Measurements from ENCODE around the gene FREY1. TPM values are rescaled to one million over a fixed set of nuclear protein-coding genes. Genes with fewer than 3 reads are reported as not detected.

The FREY1 gene
- total and polyA plus RNA-seq, 2 of the 13 experiments (the other 11 are each of a cell fraction or from before 2014, with no cell fraction given): 0.44 to 0.73 TPM

DNA sequence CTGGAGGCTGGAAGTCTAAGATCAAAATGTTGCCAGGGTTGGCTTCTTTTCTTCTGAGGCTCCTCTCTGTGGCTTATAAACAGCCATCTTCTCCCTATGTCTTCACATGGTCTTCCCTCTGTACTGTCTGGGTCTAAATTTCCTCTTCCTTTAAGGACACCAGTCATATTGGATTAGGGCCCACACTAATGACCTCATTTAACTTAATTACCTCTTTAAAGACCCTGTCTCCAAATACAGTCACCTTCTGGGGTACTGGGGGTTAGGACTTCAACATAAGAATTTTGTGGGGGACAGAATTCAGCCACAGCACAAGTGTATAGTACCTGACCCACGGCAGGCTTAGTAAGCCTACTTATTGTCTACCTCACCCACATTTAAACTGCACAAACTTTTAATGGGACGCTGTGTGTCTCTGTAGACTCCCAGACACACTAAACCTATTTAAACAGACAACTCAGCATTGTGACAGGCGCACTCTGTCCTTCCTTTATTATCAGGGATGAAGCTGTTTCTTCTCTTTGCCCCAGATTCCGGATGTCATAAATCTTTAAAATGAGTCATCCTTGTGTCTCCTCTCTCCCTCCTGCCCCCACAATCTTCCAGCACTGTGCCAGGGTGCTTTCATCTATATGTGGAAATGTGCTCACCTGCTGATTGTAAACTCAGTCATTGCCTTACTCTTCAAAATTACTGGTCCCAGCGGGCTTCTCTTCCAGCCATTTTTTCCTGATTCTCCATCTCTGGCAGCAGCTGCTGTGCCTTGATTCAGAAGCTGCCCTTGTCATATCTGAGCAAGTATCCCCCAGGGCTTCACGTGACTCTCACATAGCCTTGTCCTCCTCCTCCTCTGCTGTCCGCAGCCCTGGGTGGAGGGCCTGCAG, 27.0 kb downstream of the FREY1 start (continued):
- TF ChIP-seq, protein P1, sequence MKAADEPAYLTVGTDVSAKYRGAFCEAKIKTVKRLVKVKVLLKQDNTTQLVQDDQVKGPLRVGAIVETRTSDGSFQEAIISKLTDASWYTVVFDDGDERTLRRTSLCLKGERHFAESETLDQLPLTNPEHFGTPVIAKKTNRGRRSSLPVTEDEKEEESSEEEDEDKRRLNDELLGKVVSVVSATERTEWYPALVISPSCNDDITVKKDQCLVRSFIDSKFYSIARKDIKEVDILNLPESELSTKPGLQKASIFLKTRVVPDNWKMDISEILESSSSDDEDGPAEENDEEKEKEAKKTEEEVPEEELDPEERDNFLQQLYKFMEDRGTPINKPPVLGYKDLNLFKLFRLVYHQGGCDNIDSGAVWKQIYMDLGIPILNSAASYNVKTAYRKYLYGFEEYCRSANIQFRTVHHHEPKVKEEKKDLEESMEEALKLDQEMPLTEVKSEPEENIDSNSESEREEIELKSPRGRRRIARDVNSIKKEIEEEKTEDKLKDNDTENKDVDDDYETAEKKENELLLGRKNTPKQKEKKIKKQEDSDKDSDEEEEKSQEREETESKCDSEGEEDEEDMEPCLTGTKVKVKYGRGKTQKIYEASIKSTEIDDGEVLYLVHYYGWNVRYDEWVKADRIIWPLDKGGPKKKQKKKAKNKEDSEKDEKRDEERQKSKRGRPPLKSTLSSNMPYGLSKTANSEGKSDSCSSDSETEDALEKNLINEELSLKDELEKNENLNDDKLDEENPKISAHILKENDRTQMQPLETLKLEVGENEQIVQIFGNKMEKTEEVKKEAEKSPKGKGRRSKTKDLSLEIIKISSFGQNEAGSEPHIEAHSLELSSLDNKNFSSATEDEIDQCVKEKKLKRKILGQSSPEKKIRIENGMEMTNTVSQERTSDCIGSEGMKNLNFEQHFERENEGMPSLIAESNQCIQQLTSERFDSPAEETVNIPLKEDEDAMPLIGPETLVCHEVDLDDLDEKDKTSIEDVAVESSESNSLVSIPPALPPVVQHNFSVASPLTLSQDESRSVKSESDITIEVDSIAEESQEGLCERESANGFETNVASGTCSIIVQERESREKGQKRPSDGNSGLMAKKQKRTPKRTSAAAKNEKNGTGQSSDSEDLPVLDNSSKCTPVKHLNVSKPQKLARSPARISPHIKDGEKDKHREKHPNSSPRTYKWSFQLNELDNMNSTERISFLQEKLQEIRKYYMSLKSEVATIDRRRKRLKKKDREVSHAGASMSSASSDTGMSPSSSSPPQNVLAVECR (CRISPR knock-in tag; IDR thresholded peaks at IDR 0.05; ENCODE audit: borderline replicate concordance): no peak
- TF ChIP-seq HMG20B (CRISPR knock-in tag; conservative IDR thresholded peaks at IDR 0.05): no peak
- TF ChIP-seq, protein P2, sequence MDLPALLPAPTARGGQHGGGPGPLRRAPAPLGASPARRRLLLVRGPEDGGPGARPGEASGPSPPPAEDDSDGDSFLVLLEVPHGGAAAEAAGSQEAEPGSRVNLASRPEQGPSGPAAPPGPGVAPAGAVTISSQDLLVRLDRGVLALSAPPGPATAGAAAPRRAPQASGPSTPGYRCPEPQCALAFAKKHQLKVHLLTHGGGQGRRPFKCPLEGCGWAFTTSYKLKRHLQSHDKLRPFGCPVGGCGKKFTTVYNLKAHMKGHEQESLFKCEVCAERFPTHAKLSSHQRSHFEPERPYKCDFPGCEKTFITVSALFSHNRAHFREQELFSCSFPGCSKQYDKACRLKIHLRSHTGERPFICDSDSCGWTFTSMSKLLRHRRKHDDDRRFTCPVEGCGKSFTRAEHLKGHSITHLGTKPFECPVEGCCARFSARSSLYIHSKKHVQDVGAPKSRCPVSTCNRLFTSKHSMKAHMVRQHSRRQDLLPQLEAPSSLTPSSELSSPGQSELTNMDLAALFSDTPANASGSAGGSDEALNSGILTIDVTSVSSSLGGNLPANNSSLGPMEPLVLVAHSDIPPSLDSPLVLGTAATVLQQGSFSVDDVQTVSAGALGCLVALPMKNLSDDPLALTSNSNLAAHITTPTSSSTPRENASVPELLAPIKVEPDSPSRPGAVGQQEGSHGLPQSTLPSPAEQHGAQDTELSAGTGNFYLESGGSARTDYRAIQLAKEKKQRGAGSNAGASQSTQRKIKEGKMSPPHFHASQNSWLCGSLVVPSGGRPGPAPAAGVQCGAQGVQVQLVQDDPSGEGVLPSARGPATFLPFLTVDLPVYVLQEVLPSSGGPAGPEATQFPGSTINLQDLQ (CRISPR knock-in tag; IDR thresholded peaks at IDR 0.05): no peak
- TF ChIP-seq, protein P3, sequence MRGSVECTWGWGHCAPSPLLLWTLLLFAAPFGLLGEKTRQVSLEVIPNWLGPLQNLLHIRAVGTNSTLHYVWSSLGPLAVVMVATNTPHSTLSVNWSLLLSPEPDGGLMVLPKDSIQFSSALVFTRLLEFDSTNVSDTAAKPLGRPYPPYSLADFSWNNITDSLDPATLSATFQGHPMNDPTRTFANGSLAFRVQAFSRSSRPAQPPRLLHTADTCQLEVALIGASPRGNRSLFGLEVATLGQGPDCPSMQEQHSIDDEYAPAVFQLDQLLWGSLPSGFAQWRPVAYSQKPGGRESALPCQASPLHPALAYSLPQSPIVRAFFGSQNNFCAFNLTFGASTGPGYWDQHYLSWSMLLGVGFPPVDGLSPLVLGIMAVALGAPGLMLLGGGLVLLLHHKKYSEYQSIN (CRISPR knock-in tag; IDR thresholded peaks at IDR 0.05; ENCODE audit: borderline replicate concordance): no peak
- no peak for TF ChIP-seq ZNF703 (CRISPR knock-in tag; IDR thresholded peaks at IDR 0.05; ENCODE audit: borderline replicate concordance)
- no peak for TF ChIP-seq ZNF180 (CRISPR knock-in tag; IDR thresholded peaks at IDR 0.05; ENCODE audit: borderline replicate concordance, low read depth)
- TF ChIP-seq, protein P4, sequence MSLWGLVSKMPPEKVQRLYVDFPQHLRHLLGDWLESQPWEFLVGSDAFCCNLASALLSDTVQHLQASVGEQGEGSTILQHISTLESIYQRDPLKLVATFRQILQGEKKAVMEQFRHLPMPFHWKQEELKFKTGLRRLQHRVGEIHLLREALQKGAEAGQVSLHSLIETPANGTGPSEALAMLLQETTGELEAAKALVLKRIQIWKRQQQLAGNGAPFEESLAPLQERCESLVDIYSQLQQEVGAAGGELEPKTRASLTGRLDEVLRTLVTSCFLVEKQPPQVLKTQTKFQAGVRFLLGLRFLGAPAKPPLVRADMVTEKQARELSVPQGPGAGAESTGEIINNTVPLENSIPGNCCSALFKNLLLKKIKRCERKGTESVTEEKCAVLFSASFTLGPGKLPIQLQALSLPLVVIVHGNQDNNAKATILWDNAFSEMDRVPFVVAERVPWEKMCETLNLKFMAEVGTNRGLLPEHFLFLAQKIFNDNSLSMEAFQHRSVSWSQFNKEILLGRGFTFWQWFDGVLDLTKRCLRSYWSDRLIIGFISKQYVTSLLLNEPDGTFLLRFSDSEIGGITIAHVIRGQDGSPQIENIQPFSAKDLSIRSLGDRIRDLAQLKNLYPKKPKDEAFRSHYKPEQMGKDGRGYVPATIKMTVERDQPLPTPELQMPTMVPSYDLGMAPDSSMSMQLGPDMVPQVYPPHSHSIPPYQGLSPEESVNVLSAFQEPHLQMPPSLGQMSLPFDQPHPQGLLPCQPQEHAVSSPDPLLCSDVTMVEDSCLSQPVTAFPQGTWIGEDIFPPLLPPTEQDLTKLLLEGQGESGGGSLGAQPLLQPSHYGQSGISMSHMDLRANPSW (CRISPR knock-in tag; IDR thresholded peaks at IDR 0.05; ENCODE audit: borderline replicate concordance): no peak
- no peak for TF ChIP-seq ZNF7 (CRISPR knock-in tag; IDR thresholded peaks at IDR 0.05)
